GM19023 (cell line): Measurements from ENCODE around the gene VTCN1.
"Not testable (repeated sequence)": the region's sequence is repeated elsewhere in the genome, so short reads cannot be mapped to it uniquely, and the experiment has no call there.

Source experiments
- ATAC-seq: cut with Tn5 transposase; IDR thresholded peaks from one replicate; pipeline ENCODE4 v1.9.1; 2021; ENCODE audit warnings: mild to moderate bottlenecking, moderate library complexity; ENCODE audit not compliant: unreplicated experiment

VTCN1 gene, protein sequence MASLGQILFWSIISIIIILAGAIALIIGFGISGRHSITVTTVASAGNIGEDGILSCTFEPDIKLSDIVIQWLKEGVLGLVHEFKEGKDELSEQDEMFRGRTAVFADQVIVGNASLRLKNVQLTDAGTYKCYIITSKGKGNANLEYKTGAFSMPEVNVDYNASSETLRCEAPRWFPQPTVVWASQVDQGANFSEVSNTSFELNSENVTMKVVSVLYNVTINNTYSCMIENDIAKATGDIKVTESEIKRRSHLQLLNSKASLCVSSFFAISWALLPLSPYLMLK

DNA sequence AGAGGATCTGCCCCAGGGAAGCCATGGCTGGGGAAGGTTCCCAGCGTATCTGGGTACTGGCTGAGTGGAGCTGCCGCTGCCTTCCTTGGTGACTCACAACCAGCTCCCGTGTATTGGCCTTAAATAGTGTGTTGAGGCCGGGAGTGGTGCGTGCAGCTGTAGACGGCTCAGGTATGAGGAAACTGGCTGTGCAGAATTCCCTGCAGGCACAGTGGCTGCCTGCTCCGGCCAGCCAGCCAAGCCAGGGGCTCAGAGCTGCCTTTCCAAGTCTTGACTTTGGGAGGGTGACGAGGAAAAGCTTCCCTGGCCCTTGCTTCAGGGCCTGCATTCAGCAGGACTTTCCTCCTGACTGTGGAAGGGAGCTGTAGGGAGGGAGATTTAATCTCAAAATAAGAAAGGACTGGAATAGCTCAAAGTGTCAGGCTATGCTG is at the start of gene VTCN1:
TSS of gene VTCN1 (minus strand) at position 97 of the 431 bp plus-strand sequence. CDS start at position 25, 72 bp downstream.
- ATAC-seq: no peak

DNA sequence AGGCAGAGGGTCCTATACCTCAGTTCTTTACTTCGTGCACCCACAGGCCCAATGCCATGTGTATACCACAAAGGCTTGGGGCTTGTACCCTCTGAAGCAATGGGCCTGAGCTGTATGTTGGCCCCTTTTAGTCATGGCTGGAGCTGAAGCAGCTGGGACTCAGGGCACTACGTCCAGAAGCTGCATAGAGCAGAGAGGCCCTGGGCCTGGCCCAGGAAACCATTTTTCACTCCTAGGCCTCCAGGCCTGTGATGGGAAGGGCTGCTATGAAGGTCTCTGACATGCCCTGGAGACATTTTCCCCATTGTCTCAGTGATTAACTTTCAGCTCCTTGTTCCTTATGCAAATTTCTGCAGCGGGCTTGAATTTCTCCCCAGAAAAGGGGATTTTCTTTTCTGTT is 48.1 kb upstream of the VTCN1 start:
- no peak for ATAC-seq

DNA sequence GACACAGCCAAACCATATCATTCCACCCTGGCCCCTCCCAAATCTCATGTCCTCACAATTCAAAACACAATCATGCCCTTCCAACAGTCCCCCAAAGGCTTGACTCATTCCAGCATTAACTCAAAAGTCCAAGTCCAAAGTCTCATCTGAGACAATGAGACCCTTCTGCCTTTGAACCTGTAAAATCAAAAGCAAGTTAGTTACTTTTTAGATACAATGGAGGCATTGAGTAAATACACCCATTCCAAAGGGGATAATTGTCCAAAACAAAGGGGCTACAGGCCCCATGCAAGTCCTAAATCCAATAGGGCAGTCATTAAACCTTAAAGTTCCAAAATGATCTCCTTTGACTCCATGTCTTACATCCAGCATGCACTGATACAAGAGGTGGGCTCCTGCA is 47.3 kb upstream of the VTCN1 start:
- not testable (repeated sequence) for ATAC-seq

DNA sequence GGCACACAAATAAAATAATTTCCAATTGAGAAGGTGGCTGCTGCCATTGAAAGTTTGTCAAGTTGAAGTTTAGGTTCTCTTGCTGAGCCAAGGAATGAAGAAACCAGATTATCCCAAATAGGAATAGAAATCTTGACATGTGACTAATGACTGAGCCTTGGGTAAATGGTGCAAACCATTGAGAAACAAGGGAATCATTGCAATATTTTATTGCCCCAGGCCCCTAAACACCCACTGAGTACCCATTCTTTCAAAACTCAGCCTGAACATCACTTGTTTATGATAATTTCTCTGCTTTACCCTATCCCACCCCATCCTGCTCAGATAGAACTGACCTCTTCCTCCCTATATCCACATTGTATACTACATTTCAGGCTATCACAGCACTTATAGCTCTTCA is 46.6 kb upstream of the VTCN1 start:
- no peak for ATAC-seq

DNA sequence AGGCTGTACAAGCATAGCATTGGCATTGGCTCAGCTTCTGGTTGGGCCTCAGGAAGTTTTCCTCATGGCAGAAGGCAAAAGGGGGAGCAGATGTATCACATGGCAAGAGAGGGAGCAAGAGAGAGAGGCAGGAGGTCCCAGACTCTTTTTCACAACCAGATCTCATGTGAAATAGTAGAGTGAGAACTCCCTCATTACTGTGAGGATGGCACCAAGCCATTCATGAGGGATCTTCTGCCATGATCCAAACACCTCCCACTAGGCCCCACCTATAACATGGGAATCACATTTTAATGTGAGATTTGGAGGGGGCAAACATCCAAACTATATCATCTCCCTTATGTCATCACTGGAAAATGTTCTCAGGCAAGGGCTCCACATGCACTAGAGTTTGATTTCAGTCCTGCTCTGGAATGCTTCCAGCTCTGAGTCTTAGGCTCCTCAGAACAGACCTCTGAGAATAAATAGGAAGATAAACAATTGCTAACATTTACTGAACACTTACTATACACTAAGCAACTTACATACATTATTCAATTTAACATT is 39.4 kb upstream of the VTCN1 start:
- ATAC-seq: no peak

DNA sequence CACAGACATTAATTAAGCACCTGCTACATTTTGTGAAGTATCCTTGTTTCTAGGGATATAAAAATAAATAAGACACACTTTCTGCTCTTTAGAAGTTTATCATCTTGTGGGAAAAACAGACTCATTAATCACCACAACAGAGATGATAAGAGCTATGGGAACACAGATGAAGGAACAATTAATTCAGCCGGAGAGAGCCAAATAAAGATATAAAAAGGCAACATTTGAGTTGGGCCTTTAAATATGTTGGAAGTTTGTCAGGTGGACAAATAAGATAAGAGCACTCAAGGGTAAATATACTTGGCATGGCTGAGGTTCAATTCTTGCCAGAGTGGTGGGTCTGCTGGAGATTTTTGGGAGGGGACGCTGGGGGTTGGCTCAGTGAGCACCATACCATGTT is 34.2 kb upstream of the VTCN1 start:
- ATAC-seq: no peak

DNA sequence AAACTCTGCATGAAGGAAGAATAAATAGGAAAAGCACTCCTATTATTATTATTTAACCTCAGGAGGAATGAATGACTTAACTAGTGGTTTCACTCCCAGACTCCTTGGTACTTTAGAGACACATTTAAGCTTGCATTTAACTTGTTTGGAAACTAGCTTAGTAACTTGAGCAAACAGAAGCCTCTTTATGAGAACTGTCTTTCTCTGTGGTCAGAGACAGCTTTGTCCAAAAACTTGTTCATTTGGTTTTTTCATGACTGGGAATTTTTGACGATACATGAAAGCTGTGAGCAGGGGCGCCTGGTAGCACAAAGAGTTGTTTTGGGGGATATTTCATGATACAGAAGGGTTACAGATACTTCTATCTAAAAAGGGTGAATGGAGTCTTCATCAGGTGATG is 33.6 kb upstream of the VTCN1 start:
- no peak for ATAC-seq

DNA sequence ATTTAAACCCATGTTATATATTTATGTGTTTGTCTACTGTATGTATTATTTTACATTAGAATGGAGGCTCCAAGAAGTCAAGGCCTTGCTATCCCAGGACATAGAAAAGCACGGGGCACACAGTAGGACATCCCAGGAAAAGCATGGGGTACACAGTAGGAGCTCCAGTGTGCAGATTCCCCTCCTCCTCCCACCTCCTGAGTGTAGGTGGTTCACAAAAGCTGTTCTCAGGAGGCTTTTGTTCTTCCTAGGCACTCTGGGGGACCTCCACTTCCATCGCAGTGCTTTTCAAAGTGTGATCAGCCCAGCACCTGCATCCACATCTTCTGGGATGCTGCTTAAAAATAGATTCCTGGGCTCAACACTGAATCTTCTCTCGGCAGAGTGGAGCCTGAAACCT is 30.8 kb upstream of the VTCN1 start:
- ATAC-seq: no peak

DNA sequence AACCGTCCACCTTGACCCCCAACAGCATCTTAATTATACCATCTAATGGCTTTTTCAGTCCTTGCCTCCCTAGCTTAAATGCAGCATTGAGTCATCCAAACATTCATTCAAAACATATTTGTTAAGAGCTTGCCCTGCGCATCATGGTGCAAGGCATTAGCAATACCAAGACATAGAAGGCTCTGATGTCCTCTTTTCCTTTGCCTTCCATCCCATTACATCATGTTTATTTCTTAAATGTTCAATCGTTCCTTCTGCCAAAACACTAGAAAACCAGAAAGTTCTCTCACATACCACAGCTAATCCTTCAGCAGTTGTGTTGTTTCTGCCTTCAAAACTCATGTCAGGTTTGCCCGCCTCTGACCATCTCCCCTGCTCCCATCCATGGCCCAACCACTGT is 29.8 kb upstream of the VTCN1 start:
- no peak for ATAC-seq

DNA sequence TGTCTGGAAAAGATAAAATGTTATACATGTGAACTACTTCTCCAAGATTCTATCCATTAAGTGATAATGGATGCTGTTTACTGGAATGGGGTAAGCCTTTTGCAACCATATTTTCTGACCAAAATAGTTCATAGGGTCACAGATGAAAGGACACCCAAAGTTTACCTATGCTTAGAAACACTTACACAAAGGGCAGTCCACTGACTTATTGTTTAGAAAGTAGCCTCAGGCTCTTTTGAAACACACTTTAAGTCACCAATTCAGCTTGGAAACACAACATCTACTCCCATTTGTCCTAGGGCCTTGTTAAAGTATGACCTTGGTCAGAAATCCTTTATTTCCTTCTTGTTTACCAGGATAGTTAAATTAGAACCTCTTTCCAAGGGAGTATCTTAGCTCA is 28.7 kb upstream of the VTCN1 start:
- ATAC-seq: no peak

DNA sequence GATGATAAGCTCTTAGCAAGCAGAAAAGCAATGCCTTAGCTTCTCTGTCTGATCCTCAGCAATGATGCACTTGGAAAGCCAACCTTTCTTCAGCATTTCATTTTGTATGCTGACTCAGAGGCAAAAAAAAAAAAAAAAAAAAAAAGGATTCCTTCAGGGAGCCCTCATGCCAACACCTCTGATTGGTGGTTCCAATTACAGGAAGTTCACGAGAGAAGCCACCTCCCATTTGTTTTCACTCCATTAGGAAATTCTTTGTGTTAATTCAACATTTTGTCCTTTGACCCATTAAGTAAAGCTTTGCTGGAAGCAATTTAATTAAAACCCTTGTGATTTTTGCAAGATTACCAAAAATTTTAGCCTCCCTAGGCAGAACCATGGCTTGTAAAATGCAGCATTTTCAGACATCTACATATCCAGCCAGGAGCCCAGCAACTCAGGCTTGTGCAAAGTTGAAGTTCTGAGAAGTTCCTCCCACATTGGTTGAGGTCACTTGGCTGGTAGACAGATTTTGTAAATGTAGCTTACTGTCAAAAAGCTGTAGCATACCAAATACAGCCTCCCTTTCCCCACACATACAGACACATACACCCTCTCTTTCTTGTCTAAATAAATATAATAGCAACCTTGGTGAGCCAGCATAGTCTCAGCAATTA is 27.1 kb upstream of the VTCN1 start:
- ATAC-seq: no peak

DNA sequence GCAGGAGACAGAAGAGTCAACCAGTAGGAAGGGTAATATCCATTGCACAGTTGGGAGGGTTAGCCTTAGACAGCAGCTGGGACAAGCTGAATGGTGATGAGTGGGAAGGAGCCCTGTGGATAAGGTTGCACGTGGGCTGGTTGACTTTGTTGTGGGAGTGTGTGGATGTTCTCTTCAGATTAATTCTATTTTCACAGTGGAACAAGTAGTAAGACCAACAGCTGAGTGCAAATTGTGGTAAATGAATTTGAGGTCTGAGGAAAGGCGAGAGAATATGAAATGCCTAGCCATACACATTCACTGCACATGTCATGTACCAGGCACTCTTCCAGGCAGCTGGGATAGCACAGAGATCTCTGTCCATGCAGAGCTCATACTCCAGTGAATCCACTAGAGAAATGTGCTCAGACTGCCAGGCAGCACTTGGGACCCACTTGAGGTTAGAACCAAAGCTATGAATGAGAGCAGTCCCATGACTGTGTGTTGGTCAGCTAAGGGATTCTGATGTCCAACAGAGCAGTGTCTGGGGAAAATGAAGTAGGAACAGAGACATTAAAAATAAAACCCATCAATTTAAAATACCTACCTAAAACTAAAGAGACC is 25.2 kb upstream of the VTCN1 start:
- no peak for ATAC-seq

DNA sequence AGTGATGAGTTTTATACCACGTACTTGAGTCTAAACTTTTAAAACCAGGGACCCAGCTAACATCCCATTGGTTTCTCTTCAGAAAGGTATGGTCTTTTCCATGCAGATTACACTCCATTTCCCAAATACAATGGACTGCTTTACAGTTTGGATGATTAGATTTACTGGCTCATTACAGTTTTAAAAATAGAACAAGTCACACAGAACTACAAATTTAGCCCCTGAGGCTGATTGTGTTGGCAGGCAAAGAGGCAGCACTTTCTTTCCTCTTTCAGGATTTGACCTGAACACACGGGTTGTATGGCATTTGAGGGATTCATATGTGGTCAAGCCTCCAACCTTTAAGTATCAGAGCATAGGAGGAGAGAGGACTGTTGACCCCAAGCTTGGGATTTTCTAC is 21.8 kb upstream of the VTCN1 start:
- ATAC-seq: no peak

DNA sequence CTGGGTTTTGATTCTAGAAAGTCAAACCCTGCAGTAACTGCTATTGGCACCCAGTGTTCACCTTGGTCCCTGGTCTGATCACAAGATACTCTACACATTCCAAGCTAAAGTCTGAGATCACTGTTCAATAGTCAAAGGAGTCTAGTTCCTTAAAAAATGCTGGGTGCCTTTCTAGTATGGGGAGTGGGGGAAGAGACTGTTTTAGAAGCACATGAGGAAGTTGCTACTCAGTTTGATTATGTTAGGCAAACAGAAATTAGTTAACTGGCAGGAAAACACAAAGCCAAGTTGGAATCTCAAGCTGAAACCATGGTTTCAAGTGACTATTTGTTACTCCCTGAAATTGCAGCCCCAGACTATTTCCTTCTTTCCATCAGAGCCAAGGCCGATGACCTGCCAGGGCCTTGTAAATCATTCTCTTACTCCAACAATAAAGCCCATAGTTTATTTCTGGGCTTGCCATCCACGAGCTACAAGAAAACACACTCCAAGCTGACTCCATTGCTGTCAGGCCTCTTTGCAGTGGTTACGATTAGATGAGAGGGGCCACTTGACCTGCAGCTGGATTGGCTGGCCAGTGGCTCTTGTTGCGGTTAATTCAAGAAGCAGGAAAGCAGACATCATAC is 21.1 kb upstream of the VTCN1 start:
- ATAC-seq: no peak

DNA sequence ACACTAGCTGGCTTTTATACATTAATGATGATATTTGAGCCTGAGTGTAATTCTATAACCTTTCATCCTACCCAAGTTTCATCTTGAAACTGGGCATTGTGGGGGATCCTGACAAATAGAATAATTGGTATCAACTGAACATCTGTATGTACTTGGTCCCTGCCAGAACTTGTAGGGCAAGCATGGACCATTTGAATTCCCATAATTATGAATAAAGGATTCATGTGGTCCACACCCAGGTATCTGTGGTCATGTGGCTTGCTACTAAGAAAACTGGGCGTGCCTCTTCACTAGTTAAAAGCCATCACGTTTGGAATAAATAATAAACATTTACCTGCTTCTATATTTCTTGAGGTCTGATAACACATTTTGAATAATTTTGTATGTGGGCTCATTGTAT is 20.6 kb upstream of the VTCN1 start:
- ATAC-seq: no peak

DNA sequence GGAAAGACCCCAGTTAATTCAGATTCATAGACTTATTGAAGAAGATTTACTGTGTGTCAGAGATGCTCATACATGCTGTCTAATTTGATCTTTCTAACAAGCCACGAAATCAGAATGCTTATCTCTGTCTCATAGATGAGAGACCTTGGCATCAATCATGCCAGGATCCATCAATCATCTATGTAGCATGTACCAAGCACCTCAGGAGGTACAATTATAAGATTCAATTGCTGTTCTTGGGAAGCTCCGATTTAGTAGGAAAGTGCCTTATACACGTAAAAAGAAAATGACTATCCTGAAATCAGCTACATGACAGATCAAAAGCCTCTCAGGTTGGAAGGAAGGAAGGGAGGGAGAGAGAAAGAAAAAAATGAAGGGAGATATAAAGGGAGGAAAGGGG is 18.5 kb upstream of the VTCN1 start:
- no peak for ATAC-seq

DNA sequence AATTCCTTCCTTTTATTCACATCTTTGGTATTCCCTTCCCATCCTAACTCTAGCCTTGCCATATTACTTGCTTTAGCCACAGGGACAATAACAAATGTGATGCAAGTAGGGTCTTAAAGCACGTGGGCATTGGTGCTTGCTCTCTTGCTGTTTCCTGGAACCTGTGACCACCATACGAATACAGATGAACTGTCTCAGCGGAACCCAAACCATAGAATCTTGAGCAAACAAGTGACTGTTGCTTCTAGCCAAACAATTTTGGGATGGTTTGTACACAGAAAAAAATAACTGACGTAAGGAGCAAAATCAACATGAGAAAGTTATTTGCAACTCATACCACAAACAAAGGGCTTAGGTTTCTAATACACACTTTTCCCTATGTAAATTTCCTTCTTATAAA is 15.2 kb upstream of the VTCN1 start:
- ATAC-seq: no peak

DNA sequence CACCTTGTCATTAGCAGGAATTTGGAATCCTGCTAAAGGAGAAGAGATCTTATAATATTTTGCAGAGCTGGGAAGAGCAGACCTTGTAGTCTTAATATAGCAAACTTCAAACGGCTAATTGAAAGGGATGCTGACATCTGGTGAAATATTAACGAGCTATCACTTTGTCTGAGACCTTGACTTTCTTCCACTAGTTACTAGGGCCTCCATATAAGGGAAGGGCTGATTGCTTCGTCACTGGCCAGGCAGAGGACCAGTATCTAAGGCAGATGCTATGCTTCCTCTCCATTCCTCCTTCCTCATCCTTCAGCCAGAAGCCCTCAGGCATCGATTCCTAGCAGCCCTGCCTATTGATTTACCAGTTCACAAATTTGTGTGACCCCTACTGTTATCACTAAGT is 6.0 kb upstream of the VTCN1 start:
- ATAC-seq: no peak

DNA sequence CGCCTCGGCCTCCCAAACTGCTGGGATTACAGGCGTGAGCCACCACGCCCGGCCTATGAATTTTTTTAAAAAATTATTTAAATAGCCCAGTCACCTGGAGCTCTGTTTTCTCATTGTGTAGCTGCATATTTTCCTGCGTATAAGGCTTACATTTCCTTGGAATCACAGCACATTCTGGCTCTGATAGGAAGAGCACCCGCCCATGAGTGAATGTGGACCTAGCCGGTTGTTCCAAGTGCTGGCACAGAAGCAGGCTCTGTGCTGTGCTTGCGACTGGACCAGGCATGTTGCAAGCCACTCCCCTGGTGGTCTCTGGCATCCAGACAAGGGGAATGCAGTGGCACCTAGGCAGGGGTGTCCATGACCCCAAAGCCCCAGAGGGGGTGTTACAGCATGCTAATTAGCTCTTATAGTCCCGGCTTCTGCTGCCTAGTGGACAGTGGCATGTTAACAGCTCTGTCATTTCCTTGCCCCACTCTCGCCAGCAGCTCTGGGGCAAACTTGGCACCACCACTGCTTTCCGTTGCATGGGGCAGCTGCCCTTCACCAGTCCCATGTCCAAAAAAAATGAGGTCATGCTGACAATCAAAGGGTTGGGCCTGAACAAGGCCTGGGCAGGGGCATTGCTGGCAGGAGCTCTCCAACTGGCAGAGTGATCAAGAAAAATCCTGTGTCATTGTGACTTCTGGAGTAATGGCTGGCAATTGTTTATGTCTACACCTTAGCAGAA is 5.2 kb upstream of the VTCN1 start:
- no peak for ATAC-seq

DNA sequence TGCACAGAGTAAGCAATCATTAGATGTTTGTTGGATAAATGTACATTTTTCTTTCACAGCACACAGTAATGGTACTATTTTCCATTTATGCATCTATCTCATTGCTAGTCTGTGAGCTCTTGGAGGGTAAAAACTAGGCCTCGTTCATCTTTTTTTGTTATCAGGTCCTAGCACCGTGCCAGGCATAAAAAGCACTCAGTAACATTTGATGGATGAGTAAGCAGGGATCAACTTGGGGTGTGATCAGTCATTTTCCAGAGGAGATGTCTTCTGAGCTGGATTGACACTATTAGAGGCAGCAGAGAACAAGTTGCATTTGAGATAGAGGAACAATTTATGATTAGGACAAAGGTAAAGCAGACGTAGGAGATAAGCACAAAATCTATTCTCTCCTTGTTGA is 4.3 kb upstream of the VTCN1 start:
- ATAC-seq: no peak

DNA sequence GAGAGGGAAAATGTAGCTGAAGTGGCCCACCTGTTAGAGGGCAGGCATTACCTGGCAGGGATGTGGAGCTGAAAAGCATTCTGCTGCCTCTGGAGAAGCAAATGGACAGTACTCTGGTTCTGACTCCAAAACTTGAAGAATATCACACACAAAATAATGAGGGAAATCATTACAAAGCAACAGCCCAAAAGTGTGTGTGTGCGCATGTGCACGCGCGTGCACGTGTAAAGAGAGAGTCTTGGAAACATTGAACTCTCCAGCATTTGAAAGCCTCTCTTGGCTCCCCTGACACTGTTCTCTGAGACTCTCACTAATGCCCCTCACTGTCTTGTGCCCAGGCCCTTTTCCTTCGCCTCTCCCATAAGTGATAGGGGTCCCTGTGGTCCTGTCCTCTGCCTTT is 2.3 kb upstream of the VTCN1 start:
- no peak for ATAC-seq
